HG03520 (cell line): ENCODE data around the gene RASEF.
"Not testable (repeated sequence)": the region's sequence is repeated elsewhere in the genome, so short reads cannot be mapped to it uniquely, and the experiment has no call there.

Source experiments
- ATAC-seq: cut with Tn5 transposase; IDR thresholded peaks from one replicate; pipeline ENCODE4 v1.9.1; 2021; ENCODE audit warnings: mild to moderate bottlenecking, moderate library complexity; ENCODE audit not compliant: unreplicated experiment

Gene RASEF

GRCh38 chr9:82975176-82975575 lies 87.8 kb downstream of the RASEF start:
- no peak for ATAC-seq

GRCh38 chr9:82972446-82972845 lies 90.5 kb downstream of the RASEF start:
- ATAC-seq, result no peak

DNA sequence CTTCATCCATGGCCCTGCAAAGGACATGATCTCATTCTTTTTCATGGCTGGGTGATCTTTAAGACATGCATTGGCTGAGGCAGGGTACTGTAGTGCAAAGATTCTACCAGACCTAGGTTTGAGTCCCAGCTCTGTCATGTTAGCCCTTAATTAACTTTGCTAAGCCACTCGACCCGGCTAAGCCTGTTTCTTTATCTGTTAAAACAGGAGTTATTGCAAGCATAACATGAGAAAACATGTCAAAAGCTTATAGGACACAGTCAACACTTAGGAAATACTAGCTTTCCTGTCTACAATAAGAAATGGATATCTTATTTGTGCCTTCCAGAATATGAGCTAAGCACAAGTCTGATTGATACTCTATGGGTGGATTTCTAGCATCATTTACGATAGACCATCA lies 92.6 kb downstream of the RASEF start:
- no peak for ATAC-seq

- no peak for ATAC-seq
Measured at GRCh38 chr9:82969291-82969690, 93.7 kb downstream of the RASEF start.

DNA sequence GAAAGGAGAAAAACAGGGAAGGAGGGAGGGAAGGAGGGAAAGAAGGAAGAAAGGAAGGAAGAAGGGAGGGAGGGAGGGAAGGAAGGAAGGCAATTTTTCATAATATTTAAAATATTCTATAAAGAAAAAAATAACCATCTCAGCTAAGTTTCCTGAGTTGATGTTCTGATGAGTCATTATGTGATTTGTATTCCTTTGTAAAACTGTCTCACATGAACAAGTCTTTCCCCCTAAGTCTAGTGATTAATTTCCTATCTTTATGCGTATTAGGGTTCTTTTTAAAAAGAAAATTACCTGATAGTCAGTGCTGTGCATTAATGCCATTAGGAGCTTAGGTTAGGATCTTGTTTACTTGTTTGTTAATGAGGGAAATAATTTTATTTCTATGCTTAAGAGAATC lies 94.1 kb downstream of the RASEF start:
- no peak for ATAC-seq

GRCh38 chr9:82968388-82968787 lies 94.6 kb downstream of the RASEF start:
- no peak for ATAC-seq

DNA sequence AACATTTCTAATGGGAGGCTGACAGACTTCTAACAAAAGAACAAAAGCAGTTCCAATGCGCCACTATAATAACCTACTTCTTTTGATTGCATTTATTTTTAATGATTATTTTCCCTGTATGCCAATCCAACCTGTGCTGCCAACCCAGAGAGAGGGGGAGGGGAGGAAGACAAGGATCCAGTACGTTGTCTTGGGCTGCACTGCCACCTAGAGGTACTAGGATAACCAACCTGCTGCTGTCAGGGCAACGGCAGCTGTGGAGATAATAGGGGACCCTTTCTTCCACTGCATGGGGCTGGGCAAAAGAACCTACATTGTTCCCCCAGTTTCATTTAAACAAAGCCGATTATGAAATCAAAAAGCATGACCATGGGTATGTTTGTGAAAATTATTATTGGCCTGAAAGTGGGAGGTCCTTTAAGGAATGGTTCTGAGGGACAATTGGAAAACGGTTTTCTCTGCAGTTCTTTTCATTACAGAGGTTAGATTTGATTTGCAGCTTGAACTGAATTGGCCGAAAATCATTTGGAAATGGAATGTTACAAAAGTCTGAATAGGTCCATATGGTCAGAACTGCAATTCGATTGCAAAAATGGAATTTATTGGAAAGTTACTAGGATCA lies 101.3 kb downstream of the RASEF start:
- ATAC-seq, result peak; percentile 95

- no peak for ATAC-seq
Measured at GRCh38 chr9:82957529-82958379, 105.2 kb downstream of the RASEF start.

DNA sequence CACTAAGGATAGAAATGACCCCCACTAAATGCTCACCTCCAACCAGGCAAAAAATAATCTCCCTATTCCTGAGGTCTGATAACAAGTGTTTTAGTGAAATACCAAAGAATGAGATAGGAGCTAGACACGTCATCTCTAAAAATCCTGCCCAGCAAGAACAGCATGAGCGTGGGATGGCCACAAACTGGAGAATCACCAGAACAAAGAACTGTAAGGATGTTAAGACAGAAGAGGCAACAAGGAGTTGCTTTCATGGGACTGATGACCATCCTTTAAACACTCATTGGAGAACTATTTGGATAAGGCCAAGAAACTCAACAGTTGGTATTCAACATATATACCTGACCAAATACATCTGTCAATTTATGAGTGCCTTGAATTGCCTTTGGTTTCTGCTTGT lies 113.7 kb downstream of the RASEF start:
- no peak for ATAC-seq

GRCh38 chr9:82940376-82940775 lies 122.6 kb downstream of the RASEF start:
- ATAC-seq, result no peak

- ATAC-seq, result no peak
Measured at GRCh38 chr9:82939451-82939850, 123.5 kb downstream of the RASEF start.

DNA sequence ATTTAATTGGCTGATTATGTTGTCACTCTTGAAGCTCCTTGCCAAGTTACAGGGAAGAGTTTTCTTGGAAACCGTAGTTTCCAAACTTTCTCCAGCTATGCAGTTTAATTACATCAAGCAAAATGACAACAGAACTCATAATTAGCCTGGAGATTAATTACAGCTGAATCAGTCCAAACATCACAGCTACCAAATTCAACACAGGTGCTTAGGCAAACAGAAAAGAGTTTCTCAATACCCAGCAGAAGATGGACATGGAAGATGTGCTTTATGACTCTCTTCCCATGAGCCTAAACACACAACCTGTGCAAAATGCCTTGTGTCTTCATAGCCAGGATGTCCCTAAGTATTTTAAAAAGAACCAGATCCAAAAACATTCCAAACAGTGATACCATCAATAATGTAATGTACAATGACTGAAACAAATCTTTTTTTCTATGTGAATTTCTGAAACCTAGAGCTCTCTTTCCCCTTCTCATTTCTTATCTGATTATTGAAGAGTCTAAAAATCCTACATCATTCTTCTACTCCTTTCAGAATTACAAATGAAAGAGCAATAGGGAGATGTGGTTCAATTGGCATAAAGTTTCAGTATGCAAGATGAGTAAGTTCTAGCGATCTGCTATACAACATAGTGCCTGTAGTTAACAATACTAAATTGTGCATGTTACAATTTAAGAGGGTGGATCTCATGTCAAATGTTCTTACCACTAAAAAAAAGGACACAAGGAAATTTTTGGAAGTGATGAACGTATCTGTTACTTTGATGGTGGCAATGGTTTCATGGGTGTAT lies 124.3 kb downstream of the RASEF start:
- ATAC-seq, result no peak

DNA sequence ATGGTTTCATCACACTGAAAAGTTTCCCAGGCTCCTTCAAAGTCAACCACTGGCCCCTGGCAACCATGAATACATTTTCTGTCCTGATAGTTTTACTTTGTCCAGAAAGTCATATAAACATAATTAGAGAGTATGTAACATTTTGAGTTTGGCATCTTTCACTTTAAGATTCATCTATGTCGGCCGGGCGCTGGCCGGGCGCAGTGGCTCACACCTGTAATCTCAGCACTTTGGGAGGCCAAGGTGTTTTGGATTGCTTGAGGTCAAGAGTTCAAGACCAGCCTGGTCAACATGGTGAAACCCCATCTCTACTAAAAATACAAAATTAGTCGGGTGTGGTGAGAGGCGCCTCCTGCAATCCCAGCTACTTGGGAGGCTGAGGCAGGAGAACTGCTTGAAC lies 126.4 kb downstream of the RASEF start:
- not testable (repeated sequence) for ATAC-seq

GRCh38 chr9:82934949-82935348 lies 128.0 kb downstream of the RASEF start:
- ATAC-seq, result no peak

DNA sequence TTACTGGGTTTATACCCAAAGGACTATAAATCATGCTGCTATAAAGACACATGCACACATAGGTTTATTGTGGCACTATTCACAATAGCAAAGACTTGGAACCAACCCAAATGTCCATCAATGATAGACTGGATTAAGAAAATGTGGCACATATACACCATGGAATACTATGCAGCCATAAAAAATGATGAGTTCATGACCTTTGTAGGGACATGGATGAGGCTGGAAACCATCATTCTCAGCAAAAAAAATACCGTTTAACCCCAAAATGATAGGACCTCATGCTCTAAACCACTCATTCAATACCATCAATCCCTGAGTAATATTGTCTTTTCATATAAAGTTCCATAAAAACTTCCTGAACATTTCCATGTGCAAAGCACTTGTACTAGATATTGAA lies 128.9 kb downstream of the RASEF start:
- ATAC-seq, result not testable (repeated sequence)

DNA sequence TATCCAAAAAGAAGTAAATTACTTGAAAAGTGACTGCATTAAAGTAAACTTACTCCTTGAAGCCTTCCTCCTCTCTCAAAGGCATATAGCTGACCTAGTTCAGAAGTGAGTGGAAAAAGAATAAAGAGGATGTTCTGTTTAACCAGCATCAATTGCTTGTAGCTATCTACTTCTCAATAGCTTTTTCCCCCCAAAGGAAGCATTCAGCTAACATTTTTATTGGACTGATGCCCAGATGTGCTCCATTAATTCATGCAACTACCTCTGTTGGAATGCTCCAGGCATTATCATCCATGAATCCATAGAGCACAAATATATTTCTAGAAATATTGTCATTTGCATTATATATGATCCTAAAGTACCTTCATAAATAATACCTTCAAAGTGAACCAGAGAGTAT lies 132.8 kb downstream of the RASEF start:
- ATAC-seq, result no peak
